IPS DF 6.9 (cell line): ENCODE data around the gene PLOD1.

Experiments
- DNase-seq: peaks from one replicate; pipeline ENCODE4 v3.0.0-alpha.2; 2013; ENCODE audit warnings: low read depth, low spot score
- H3K27ac ChIP-seq: one replicate; pipeline ENCODE4 v1.5.1; 2013; ENCODE audit warnings: low read length, control low read depth
- H3K27me3 ChIP-seq: 2 replicates; pipeline ENCODE4 v1.6.1; 2013; ENCODE audit warnings: mild to moderate bottlenecking, low read length; ENCODE audit not compliant: control insufficient read depth, insufficient read depth
- H3K36me3 ChIP-seq: 2 replicates; pipeline ENCODE4 v1.6.1; 2013; ENCODE audit warnings: low read length; ENCODE audit not compliant: control insufficient read depth, insufficient read depth
- H3K4me1 ChIP-seq: 2 replicates; pipeline ENCODE4 v1.6.1; 2013; ENCODE audit warnings: low read length; ENCODE audit not compliant: control insufficient read depth, insufficient read depth
- H3K4me3 ChIP-seq: 2 replicates; pipeline ENCODE4 v1.5.1; 2013; ENCODE audit warnings: mild to moderate bottlenecking, low read length
- H3K9me3 ChIP-seq: 2 replicates; pipeline ENCODE4 v1.6.1; 2013; ENCODE audit warnings: low read length, inconsistent platforms; ENCODE audit not compliant: control insufficient read depth, insufficient read depth
- WGBS: extraction: QIAGEN DNeasy Blood & Tissue Kit; methylation state at CpG from one replicate; pipeline ENCODE4 v1.1.7; 2013; ENCODE audit warnings: mixed read lengths, missing lambda C conversion rate; ENCODE audit not compliant: insufficient read length, insufficient coverage; 5-methylcytosine and 5-hydroxymethylcytosine counted together

The PLOD1 gene

DNA sequence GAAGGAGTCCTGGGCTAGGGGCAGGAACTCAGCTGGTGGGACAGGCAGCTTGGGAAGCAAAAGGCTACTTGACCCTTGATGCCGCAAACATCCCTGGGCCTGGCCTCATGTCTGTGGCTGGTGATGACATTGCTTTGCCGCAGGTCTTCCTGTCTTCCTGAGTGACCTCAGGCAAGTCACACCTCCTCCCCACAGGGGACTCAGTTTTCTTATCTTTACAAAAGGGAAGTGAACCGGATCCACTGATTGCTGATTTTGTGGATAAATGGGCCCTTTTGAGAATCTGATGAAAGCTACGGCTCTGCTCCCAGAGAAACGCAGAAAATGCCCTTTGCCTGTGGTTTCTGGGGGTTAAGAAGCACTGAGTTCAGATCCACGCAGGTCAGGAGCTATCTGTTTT lies 20.7 kb downstream of the PLOD1 start:
- Histone ChIP-seq H3K27me3 (no peaks in the 10 kb centered on the region), H3K4me3 (no peak overlapping the region), H3K9me3 (no peaks in the 10 kb centered on the region), H3K27ac (no peak overlapping the region), H3K36me3 (peaks cover 8% of the 10 kb centered on the region), H3K4me1 (no peaks in the 10 kb centered on the region)
- no CpG with 5 or more reads among the region's 6 CpGs for WGBS
- no peak for DNase-seq

DNA sequence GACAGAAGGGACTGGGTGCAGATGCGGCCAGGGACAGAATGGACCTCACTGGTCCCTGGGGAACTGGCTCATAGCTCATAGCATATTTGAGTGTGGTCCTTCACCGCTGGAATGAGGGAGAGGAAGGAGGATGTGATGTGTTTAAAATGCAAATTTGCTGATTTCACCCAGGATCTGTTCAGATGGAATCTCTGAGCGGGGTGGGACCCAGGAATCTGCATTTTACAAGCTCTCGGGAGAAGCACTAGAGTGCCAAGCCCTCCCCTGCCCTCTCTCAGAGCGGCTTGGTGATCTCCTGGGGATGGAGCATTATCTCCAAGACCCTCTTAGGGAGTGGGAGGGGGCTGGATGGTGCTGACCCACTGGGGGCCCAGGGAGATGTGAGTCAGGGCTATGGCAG lies 22.9 kb downstream of the PLOD1 start:
- Histone ChIP-seq H3K4me3 (no peak overlapping the region), H3K9me3 (no peaks in the 10 kb centered on the region), H3K27me3 (no peaks in the 10 kb centered on the region), H3K36me3 (peaks cover 13% of the 10 kb centered on the region), H3K4me1 (no peaks in the 10 kb centered on the region), H3K27ac (no peak overlapping the region)
- DNase-seq: no peak
- WGBS: no CpG with 5 or more reads among the region's 5 CpGs

- Histone ChIP-seq H3K4me1 (no peaks in the 10 kb centered on the region), H3K4me3 (no peak overlapping the region), H3K27me3 (no peaks in the 10 kb centered on the region), H3K9me3 (no peaks in the 10 kb centered on the region), H3K36me3 (peaks cover 13% of the 10 kb centered on the region), H3K27ac (no peak overlapping the region)
- no peak for DNase-seq
- no CpG with 5 or more reads among the region's 12 CpGs for WGBS
Observed at GRCh38 chr1:11957897-11958296, 23.4 kb downstream of the PLOD1 start.

- Histone ChIP-seq H3K4me1 (no peaks in the 10 kb centered on the region), H3K9me3 (no peaks in the 10 kb centered on the region), H3K27me3 (no peaks in the 10 kb centered on the region), H3K36me3 (peaks cover 20% of the 10 kb centered on the region), H3K4me3 (no peak overlapping the region), H3K27ac (no peak overlapping the region)
- no peak for DNase-seq
- no CpG with 5 or more reads among the region's 5 CpGs for WGBS
Observed at GRCh38 chr1:11960276-11960675, 25.8 kb downstream of the PLOD1 start.

DNA sequence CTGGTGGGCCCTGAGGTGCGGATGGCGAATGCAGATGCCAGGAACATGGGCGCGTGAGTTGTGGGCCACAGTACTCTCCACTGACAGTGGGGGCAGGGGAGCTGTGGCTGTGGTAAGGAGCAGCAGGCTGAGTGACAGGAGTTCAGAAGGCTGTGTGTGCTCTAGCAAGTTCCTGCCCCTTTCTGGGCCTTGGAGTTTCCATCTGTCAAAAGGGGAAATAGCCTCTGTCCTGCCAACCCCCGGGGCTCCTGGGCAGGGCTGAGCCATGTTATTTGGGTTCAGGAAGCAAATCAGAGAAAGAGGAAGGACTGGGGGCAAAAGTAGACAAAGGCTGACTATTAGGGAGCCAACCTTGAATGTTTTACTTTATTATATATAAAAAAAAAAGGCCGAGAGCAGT lies 26.2 kb downstream of the PLOD1 start:
- Histone ChIP-seq H3K27ac (no peak overlapping the region), H3K27me3 (no peaks in the 10 kb centered on the region), H3K4me3 (no peak overlapping the region), H3K4me1 (no peaks in the 10 kb centered on the region), H3K36me3 (peaks cover 20% of the 10 kb centered on the region), H3K9me3 (no peaks in the 10 kb centered on the region)
- DNase-seq: no peak
- no CpG with 5 or more reads among the region's 6 CpGs for WGBS

GRCh38 chr1:11961230-11961629 lies 26.7 kb downstream of the PLOD1 start:
- Histone ChIP-seq H3K9me3 (no peaks in the 10 kb centered on the region), H3K27me3 (no peaks in the 10 kb centered on the region), H3K36me3 (peaks cover 24% of the 10 kb centered on the region), H3K4me3 (no peak overlapping the region), H3K27ac (no peak overlapping the region), H3K4me1 (no peaks in the 10 kb centered on the region)
- WGBS: no CpG with 5 or more reads among the region's 4 CpGs
- DNase-seq: no peak

DNA sequence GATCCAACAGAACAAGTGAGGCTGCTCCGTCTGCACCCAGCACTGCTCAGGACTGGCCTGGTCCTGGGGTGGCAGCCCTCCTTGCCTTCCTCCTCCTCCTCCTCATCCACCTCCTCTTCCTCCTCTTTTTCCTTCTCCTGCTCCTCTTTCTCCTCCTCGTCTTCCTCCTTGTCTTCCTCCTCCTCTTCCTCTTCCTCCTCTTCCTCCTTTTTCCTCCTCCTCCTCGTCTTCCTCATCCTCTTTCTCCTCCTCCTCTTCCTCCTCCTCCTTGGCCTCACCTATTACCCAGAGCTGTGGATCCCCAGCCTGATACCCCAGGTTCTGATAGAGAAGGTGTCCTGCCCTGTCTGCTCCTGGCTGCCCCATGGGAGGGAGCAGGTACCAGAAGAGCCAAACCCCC lies 29.1 kb downstream of the PLOD1 start:
- H3K36me3 ChIP-seq: peaks cover 18% of the 10 kb centered on the region
- H3K4me1 ChIP-seq: no peaks in the 10 kb centered on the region
- no peak overlapping the region for H3K27ac ChIP-seq
- no peak overlapping the region for H3K4me3 ChIP-seq
- DNase-seq: no peak
- no peaks in the 10 kb centered on the region for H3K27me3 ChIP-seq
- no peaks in the 10 kb centered on the region for H3K9me3 ChIP-seq
- no CpG with 5 or more reads among the region's 3 CpGs for WGBS

GRCh38 chr1:11964656-11965055 lies 30.1 kb downstream of the PLOD1 start:
- Histone ChIP-seq H3K36me3 (peaks cover 18% of the 10 kb centered on the region), H3K9me3 (no peaks in the 10 kb centered on the region), H3K27me3 (no peaks in the 10 kb centered on the region), H3K27ac (no peak overlapping the region), H3K4me1 (no peaks in the 10 kb centered on the region), H3K4me3 (no peak overlapping the region)
- DNase-seq: no peak
- no CpG with 5 or more reads among the region's 12 CpGs for WGBS

DNA sequence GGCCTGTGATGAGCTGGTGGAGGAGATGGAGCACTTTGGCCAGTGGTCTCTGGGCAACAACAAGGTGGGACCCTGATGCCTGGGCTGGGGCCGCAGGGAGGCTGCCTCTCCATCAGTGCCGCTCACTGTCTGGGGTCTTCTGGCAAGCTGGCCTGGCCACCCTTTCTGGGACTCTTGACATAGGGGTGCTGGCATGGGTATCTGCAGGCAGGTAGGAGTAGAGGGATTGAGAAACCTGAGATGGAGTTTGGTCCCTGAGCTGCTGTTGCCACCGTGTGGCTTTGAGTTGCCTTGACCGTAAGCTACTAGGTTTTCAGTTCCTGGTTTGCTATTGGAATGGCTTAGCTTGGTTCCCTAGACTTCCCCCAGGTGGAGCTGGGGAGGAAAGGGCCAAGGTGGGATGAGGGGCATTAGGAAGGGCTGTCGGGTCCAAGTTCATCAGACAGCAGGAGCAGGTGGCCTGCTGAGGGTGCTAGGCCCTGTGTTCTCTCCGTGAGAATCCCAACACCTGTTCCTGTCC lies 32.6 kb downstream of the PLOD1 start:
- Histone ChIP-seq H3K4me1 (no peaks in the 10 kb centered on the region), H3K27me3 (no peaks in the 10 kb centered on the region), H3K36me3 (peaks cover 11% of the 10 kb centered on the region), H3K27ac (no peak overlapping the region), H3K4me3 (no peak overlapping the region), H3K9me3 (no peaks in the 10 kb centered on the region)
- no CpG with 5 or more reads among the region's 6 CpGs for WGBS
- DNase-seq: peak; percentile 81

- no CpG with 5 or more reads among the region's 17 CpGs for WGBS
- no peak overlapping the region for H3K4me3 ChIP-seq
- H3K27me3 ChIP-seq: no peaks in the 10 kb centered on the region
- H3K4me1 ChIP-seq: no peaks in the 10 kb centered on the region
- H3K36me3 ChIP-seq: peaks cover 7% of the 10 kb centered on the region; the same call in 1 of the 2 replicates
- no peaks in the 10 kb centered on the region for H3K9me3 ChIP-seq
- DNase-seq: no peak
- no peak overlapping the region for H3K27ac ChIP-seq
Observed at GRCh38 chr1:11970441-11971185, 36.1 kb downstream of the PLOD1 start.

DNA sequence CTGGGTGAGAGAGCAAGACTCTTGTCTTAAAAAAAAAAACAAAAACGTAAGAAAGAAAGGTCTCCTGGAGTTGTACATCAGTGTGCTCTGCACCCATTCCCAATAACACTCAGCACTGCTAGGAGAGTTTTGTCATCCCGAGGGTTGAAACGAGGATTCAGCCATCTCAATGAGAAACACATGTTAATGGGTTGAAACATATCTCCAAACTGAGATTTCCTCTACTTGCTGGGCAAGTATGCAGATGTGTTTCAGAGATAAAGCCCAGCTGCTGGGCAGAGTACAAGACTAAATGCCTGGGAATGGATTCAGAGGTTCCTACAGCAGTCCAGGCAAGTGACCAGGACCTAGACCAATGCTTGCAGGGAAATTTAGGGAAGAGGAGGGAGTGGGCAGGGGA lies 43.1 kb downstream of the PLOD1 start:
- no peak overlapping the region for H3K27ac ChIP-seq
- no CpG with 5 or more reads among the region's 3 CpGs for WGBS
- H3K4me3 ChIP-seq: no peak overlapping the region
- H3K36me3 ChIP-seq: peaks cover 3% of the 10 kb centered on the region; the same call in 1 of the 2 replicates
- H3K9me3 ChIP-seq: no peaks in the 10 kb centered on the region
- no peak for DNase-seq
- H3K4me1 ChIP-seq: no peaks in the 10 kb centered on the region
- no peaks in the 10 kb centered on the region for H3K27me3 ChIP-seq
